Panc1 (cell line): Measurements from ENCODE around the gene EME2.

Source experiments
- CTCF ChIP-seq: fragments of 450-650 bp; IDR thresholded peaks from 2 replicates; pipeline ENCODE4 v1.5.1; 2017; ENCODE audit warnings: mild to moderate bottlenecking
- POLR2AphosphoS5 ChIP-seq: IDR thresholded peaks from 2 replicates; pipeline ENCODE4 v1.6.1; 2012; ENCODE audit warnings: mild to moderate bottlenecking, low read depth, low read length, moderate library complexity
- TCF7L2 ChIP-seq: IDR thresholded peaks from 2 replicates; pipeline ENCODE4 v1.6.1; 2011; ENCODE audit warnings: mild to moderate bottlenecking, low read depth, low read length, inconsistent platforms

GRCh38 chr16:1819611-1820010, 47.0 kb downstream of the EME2 start:
- TF ChIP-seq CTCF (no peak), TCF7L2 (no peak), POLR2AphosphoS5 (no peak)
